Stimulated activated CD4-positive, alpha-beta T cell treated with anti-CD3 and anti-CD28 coated beads, TNF-alpha, amount 100 ng/mL, for 48 hours (primary cell): ENCODE measurements around the gene KCNJ5.

ENCODE experiments used
- DNase-seq, 3 donors: peaks; one replicate each; pipeline ENCODE4 v3.0.0-alpha.2; 2020; ENCODE audit warnings: low read depth in 3 of 3

Gene KCNJ5

GRCh38 chr11:128890543-128891368 is at the start of gene KCNJ5:
Gene KCNJ5 (plus strand): TSS chr11:128891356. CDS start chr11:128911274, 19,918 bp downstream.
- DNase-seq = no peak

- no peak for DNase-seq
Observed at GRCh38 chr11:128841461-128842072, 49.6 kb upstream of the KCNJ5 start.

- DNase-seq = no peak
Observed at GRCh38 chr11:128843198-128843785, 47.9 kb upstream of the KCNJ5 start.

- no peak for DNase-seq
Observed at GRCh38 chr11:128845334-128845780, 45.8 kb upstream of the KCNJ5 start.

GRCh38 chr11:128846985-128847384 is 44.2 kb upstream of the KCNJ5 start:
- no peak for DNase-seq

GRCh38 chr11:128848815-128849455 is 42.2 kb upstream of the KCNJ5 start:
- peak; percentile 36 to 65 (median 47) for DNase-seq

GRCh38 chr11:128852327-128853023 is 38.7 kb upstream of the KCNJ5 start:
- no peak for DNase-seq

- DNase-seq = no peak
Observed at GRCh38 chr11:128853559-128853958, 37.6 kb upstream of the KCNJ5 start.

- no peak for DNase-seq
Observed at GRCh38 chr11:128854841-128855240, 36.3 kb upstream of the KCNJ5 start.

GRCh38 chr11:128856241-128856640 is 34.9 kb upstream of the KCNJ5 start:
- no peak for DNase-seq

GRCh38 chr11:128857341-128857740 is 33.8 kb upstream of the KCNJ5 start:
- DNase-seq = no peak

- DNase-seq = peak; percentile 62 to 70 (median 63)
Observed at GRCh38 chr11:128859563-128860441, 31.4 kb upstream of the KCNJ5 start.

- no peak for DNase-seq
Observed at GRCh38 chr11:128860571-128861361, 30.4 kb upstream of the KCNJ5 start.

GRCh38 chr11:128862406-128862805 is 28.8 kb upstream of the KCNJ5 start:
- no peak for DNase-seq

- DNase-seq = no peak
Observed at GRCh38 chr11:128862908-128863660, 28.1 kb upstream of the KCNJ5 start.

GRCh38 chr11:128865490-128865889 is 25.7 kb upstream of the KCNJ5 start:
- DNase-seq = no peak

GRCh38 chr11:128867277-128867676 is 23.9 kb upstream of the KCNJ5 start, which contains the start of gene KCNJ1:
Gene KCNJ1 (minus strand): TSS chr11:128867296. CDS start chr11:128840243, 27,053 bp downstream.
- DNase-seq = no peak

GRCh38 chr11:128868841-128869671 is 22.1 kb upstream of the KCNJ5 start:
- no peak for DNase-seq
